ENCODE measurements around the gene KIAA1549. TPM values are rescaled to one million over a fixed set of nuclear protein-coding genes. Genes with fewer than 3 reads are reported as not detected.

Gene KIAA1549
- total RNA-seq, 1 donor from 2014 or later = 6.3 TPM

DNA sequence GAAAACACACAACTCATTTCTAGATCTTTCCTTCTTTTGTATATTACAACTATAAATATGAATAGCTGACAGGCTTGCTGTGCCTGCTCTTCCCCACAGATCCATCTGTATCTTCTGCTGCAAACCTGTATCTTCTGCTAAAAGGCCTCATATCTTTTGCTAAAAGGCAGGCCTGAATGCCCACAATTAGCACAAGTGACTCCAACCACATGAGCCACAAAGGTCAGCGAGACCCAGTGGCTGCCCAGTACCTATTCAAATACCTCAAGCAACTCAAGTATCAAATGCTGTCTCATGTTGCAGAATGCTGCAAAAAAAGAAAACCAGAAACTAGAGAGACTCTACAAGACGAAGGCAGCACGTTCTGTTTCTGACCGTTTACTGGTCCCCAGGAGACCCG is 128.7 kb downstream of the KIAA1549 start:
- DNase-seq (ENCODE audit: low spot score) = no peak

- DNase-seq (ENCODE audit: low spot score) = no peak
Observed at GRCh38 chr7:138849701-138850100, 131.5 kb downstream of the KIAA1549 start.

GRCh38 chr7:138848056-138848980 is 132.9 kb downstream of the KIAA1549 start:
- DNase-seq (ENCODE audit: low spot score) = no peak

GRCh38 chr7:138845711-138846110 is 135.5 kb downstream of the KIAA1549 start:
- no peak for DNase-seq (ENCODE audit: low spot score)

GRCh38 chr7:138843632-138844580 is 137.3 kb downstream of the KIAA1549 start:
- DNase-seq (ENCODE audit: low spot score) = no peak

GRCh38 chr7:138842111-138842510 is 139.1 kb downstream of the KIAA1549 start:
- no peak for DNase-seq (ENCODE audit: low spot score)

DNA sequence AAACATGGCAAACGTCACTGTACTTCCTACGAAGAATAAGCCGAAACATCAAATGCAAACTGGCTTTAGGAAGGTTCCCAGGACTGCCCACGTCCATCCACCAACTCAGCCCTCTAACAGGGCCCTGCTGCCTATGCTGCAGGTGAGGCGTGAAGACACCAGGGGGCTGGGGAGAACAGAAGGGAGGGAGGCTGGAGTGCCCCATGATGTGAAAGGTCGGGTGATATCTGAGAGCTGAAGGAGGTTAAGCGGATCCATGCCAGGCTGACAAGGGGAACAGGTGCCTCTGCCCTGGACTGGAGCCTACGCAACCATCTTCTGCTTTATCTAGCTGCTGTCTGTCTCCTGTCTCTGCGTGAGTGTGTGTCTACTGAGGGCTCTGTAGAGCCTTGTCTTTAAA is 143.0 kb downstream of the KIAA1549 start:
- DNase-seq (ENCODE audit: low spot score) = no peak

DNA sequence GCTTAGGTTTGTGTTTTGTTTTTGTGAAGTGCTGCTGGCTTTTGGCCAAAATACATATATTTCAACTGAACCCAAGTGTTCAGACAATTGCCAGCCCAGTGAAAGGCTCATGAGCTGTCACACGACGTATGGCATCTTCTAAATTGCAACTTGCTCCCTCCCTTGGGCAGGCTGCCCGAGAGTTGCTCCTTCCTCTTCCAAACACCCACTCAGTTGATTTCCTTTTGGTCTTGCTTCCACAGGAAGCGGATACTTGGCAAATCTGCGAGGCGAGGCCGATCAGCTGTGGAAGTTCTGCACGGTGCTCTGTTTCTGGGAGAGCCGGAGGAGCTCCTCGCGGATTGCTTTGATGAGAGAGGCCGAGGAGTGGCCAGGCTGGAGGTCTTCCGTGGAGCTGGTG is 143.6 kb downstream of the KIAA1549 start:
- no peak for DNase-seq (ENCODE audit: low spot score)

- DNase-seq (ENCODE audit: low spot score) = no peak
Observed at GRCh38 chr7:138835087-138835486, 146.1 kb downstream of the KIAA1549 start.

GRCh38 chr7:138834583-138834982 is 146.6 kb downstream of the KIAA1549 start:
- DNase-seq (ENCODE audit: low spot score) = no peak

GRCh38 chr7:138833596-138833995 is 147.6 kb downstream of the KIAA1549 start:
- DNase-seq (ENCODE audit: low spot score) = no peak

DNA sequence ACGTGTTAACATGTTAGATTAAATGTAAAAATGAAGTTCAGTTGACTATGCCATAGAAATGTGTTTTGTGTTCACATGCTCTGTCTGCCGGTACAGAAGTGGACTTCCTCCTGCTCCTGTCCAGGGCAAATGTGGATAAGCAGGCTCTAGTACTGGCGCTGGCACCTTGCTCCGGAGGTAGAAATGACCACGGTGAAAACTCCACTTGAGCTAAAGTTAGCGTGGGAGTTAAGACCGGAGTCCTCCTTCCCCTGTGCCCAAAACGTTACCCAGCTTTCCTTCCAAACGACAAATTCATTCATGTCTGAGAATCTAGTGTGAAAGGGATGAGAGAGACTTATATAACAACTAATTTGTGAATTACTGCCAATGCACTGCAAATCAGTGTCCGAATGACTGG is 148.2 kb downstream of the KIAA1549 start:
- DNase-seq (ENCODE audit: low spot score) = no peak

GRCh38 chr7:138829335-138829734 is 151.9 kb downstream of the KIAA1549 start:
- DNase-seq (ENCODE audit: low spot score) = no peak

- no peak for DNase-seq (ENCODE audit: low spot score)
Observed at GRCh38 chr7:138828302-138828701, 152.9 kb downstream of the KIAA1549 start.

DNA sequence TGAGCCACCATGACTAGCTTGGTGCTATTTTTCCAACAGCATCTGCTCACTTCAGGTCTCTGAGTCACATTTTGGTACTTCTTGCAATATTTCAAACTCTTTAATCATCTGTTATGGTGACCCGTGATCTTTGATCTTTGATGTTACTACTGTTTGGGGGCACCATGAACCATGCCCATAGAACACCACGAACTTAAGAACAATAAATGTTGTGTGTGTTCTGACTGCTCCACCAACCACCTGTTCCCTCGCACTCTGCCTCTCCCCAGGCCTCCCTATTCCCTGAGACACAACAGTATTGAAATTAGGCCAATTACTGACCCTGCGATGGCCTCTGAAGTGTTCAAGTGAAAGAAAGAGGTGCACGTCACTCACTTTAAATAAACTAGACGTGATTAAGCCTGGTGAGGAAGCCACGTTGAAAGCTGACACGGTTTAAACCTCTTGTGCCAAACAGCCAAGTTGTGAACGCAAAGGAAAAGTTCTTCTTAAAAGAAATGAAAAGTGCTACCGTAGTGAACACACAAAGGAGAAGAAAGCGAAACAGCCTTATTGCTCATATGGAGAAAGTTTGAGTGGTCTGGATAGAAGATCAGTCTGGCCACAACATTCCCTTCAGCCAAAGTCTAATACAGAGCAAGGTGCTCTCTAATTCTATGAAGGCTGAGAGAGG is 156.0 kb downstream of the KIAA1549 start:
- DNase-seq (ENCODE audit: low spot score) = no peak

DNA sequence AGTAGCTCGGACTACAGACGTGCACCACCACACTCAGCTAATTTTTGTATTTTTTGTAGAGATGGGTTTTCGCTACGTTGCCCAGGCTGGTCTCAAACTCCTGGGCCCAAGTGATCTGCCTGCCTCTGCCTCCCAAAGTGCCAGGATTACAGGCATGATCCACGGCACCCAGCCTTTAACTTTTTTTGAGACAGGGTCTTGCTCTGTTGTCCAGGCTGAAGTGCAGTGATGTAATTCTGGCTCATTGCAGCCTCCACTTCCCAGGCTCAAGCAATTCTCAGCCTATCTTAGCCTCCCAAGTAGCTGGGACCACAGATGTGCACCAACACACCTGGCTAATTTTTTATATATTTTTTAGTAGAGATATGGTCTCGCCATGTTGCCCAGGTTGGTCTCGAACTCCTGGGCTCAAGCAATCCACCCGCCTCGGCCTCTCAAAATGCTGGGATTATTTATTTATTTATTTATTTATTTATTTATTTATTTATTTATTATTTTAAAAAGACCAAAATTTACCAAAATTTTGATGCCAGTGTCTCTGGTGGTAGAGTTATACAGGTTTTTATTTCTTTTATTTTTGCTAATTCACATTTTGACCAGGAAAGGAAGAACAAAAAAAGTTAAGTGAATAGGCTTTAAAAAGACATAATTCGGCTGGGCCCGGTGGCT is 158.2 kb downstream of the KIAA1549 start:
- DNase-seq (ENCODE audit: low spot score) = no peak

- no peak for DNase-seq (ENCODE audit: low spot score)
Observed at GRCh38 chr7:138821912-138822311, 159.3 kb downstream of the KIAA1549 start.

GRCh38 chr7:138819625-138820024 is 161.6 kb downstream of the KIAA1549 start:
- DNase-seq (ENCODE audit: low spot score) = no peak

GRCh38 chr7:138816650-138817049 is 164.5 kb downstream of the KIAA1549 start:
- DNase-seq (ENCODE audit: low spot score) = no peak

DNA sequence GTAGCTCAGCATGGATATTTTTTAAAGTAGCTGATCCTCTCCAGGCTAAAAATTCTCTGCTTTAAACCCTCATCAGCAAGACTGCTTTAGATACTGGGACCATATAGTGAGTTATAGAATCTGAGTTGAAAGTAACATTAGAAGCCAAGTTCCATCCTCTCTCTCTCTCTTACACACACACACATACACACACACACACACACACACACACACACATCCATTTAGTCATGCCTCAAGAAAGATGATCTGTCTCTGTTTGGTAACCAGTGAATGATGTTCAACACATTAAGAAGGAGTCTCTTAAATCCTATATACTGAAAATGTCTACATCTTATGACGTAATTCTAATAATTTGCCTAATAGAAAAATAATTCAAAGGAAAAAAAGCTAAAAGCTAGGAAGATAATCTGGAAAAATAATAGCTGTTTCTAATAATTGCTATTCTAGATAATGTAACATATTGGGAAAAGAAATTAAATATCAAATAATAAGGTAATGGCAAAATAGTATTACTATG is 166.3 kb downstream of the KIAA1549 start:
- no peak for DNase-seq (ENCODE audit: low spot score)

DNA sequence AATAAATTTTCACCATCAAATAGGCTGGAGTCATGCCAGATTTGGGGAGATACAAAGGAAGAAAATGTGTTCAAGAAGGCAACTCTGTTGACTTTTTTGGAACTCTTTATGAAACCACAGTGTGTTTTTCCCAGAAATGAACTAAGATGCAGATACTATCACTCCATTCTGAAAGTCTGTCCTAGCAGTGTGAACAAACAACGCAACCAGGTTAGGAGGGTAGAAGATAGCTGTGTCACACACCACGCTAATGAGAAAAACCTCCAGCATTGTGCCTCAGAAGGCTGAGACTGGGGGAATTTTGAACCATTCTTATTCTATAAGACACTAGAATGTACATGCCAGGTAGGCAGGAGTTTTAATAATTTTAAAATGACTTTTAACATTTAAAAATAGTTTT is 167.2 kb downstream of the KIAA1549 start:
- DNase-seq (ENCODE audit: low spot score) = no peak

Measured in ureter (tissue), 1 donor.